HepG2 (cell line): ENCODE measurements around the gene PDK2. TPM values are rescaled to one million over a fixed set of nuclear protein-coding genes. Genes with fewer than 3 reads are reported as not detected.
A peak's percentile ranks its signal among the peaks of the same experiment; 100 is the strongest.

Source experiments
- ATAC-seq: fragments of 200-7000 bp; cut with Tn5 transposase; 3 replicates; pipeline ENCODE4 v1.9.1; 2020; ENCODE audit warnings: mild to moderate bottlenecking, moderate library complexity
- BruUV-seq: library from RNA; stranded (reverse); fragments of 400-500 nt; replicated peaks from 2 replicates; lab custom pipeline; 2021; lab: Mats Ljungman, UMichigan
- CTCF ChIA-PET: fragments of 300-600 bp; formaldehyde crosslinking; extraction: SDS; loops from one replicate; lab custom pipeline; 2021; ENCODE audit warnings: low total read pairs, inconsistent platforms, low intra/inter-chr PET ratio; lab: Yijun Ruan, JAX
- POLR2A ChIA-PET: fragments of 350-600 bp; sonication (Branson Sonifier 250); formaldehyde crosslinking; loops from one replicate; lab custom pipeline; 2020; ENCODE audit warnings: antibody characterized with exemption, inconsistent platforms; lab: Yijun Ruan, JAX
- DNase-seq: peaks from one replicate; pipeline ENCODE4 v3.0.0-alpha.2; 2015; ENCODE audit warnings: low spot score
- FAIRE-seq: peaks from 3 replicates; lab custom pipeline; 2011; peaks lifted over from hg19 to GRCh38; lab: Jason Lieb, UNC
- H2AFZ ChIP-seq: one replicate; pipeline ENCODE4 v1.6.1; 2011; ENCODE audit warnings: low read length, inconsistent platforms
- H3K27ac ChIP-seq: fragments of 300-600 bp; 3 replicates; pipeline ENCODE4 v1.8.0; 2011; ENCODE audit warnings: mixed run types, mild to moderate bottlenecking, mixed read lengths, low read length, inconsistent platforms; ENCODE audit not compliant: insufficient read depth; ENCODE audit errors: extremely low read length
- H3K27me3 ChIP-seq, 2 experiments: fragments of 200-600 bp in 1 of 2; 2 replicates in 1 of 2; 3 replicates in 1 of 2; pipeline versions ENCODE4 v1.6.0 to v1.8.0; 2011; ENCODE audit warnings: low read length in 2 of 2, mild to moderate bottlenecking in 2 of 2, moderate library complexity in 2 of 2, inconsistent platforms in 1 of 2; ENCODE audit not compliant: insufficient read depth in 2 of 2, control insufficient read depth in 1 of 2
- H3K36me3 ChIP-seq, 2 experiments: fragments of 200-600 bp in 1 of 2; replicated peaks in 1 of 2; 2 replicates in 1 of 2; 3 replicates in 1 of 2; pipeline versions ENCODE4 v1.5.1 to v1.8.0; 2011; ENCODE audit warnings: low read length in 2 of 2, inconsistent platforms in 1 of 2; ENCODE audit not compliant: insufficient read depth in 2 of 2, control insufficient read depth in 1 of 2
- H3K4me1 ChIP-seq: 2 replicates; pipeline ENCODE4 v1.5.1; 2012; ENCODE audit warnings: low read length, inconsistent platforms; ENCODE audit not compliant: insufficient read depth
- H3K4me2 ChIP-seq: 2 replicates; pipeline ENCODE4 v1.6.0; 2011; ENCODE audit warnings: low read depth, low read length, inconsistent platforms
- H3K4me3 ChIP-seq, 3 experiments: fragments of 200-600 bp in 1 of 3; sonication (generic), shearing (Covaris generic) in 1 of 3; replicated peaks in 1 of 3; 2 replicates each; pipeline ENCODE4 v1.5.1; 2011 to 2016; ENCODE audit warnings: low read length in 3 of 3, inconsistent platforms in 2 of 3, low read depth in 2 of 3, mild to moderate bottlenecking in 2 of 3, control low read depth in 1 of 3, mixed read lengths in 1 of 3; ENCODE audit not compliant: insufficient read depth in 1 of 3
- H3K79me2 ChIP-seq: one replicate; pipeline ENCODE4 v1.6.1; 2011; ENCODE audit warnings: low read length, inconsistent platforms; ENCODE audit not compliant: insufficient read depth
- H3K9ac ChIP-seq: 2 replicates; pipeline ENCODE4 v1.6.0; 2011; ENCODE audit warnings: mild to moderate bottlenecking, low read depth, low read length, inconsistent platforms; ENCODE audit not compliant: insufficient read depth
- H3K9me3 ChIP-seq: 2 replicates; pipeline ENCODE4 v1.5.1; 2012; ENCODE audit warnings: mild to moderate bottlenecking, low read length
- H4K20me1 ChIP-seq: 2 replicates; pipeline ENCODE4 v1.6.0; 2011; ENCODE audit warnings: inconsistent platforms, mild to moderate bottlenecking, low read length, moderate library complexity; ENCODE audit not compliant: insufficient read depth
- KLF6 ChIP-seq: IDR thresholded peaks from 2 replicates; pipeline ENCODE4 v1.8.0; 2016; ENCODE audit warnings: missing biosample characterization, missing genetic modification reagents
- MBNL3 ChIP-seq: fragments of 250-450 bp; sonication (Bioruptor Pico); conservative IDR thresholded peaks from 2 replicates; pipeline ENCODE4 v1.8.0; 2022; ENCODE audit warnings: mild to moderate bottlenecking, inconsistent platforms
- NR0B2 ChIP-seq: sonication (generic); formaldehyde crosslinking; IDR thresholded peaks from 2 replicates; pipeline ENCODE4 v1.4.0; 2020; ENCODE audit warnings: mild to moderate bottlenecking, missing genetic modification reagents
- SCMH1 ChIP-seq: sonication (generic); formaldehyde crosslinking; IDR thresholded peaks from 2 replicates; pipeline ENCODE4 v1.9.0; 2021; ENCODE audit warnings: missing genetic modification reagents, mild to moderate bottlenecking, borderline replicate concordance
- SIX4 ChIP-seq: sonication (generic); formaldehyde crosslinking; IDR thresholded peaks from 2 replicates; pipeline ENCODE4 v1.4.0; 2020; ENCODE audit warnings: missing genetic modification reagents
- YEATS2 ChIP-seq: sonication (generic); formaldehyde crosslinking; IDR thresholded peaks from 2 replicates; pipeline ENCODE4 v1.4.0; 2020; ENCODE audit warnings: missing genetic modification reagents, borderline replicate concordance
- ZNF496 ChIP-seq: sonication (generic); formaldehyde crosslinking; IDR thresholded peaks from 2 replicates; pipeline ENCODE4 v1.8.1; 2023; ENCODE audit warnings: mild to moderate bottlenecking, moderate library complexity, missing genetic modification reagents; ENCODE audit not compliant: insufficient replicate concordance
- ZNF746 ChIP-seq: sonication (generic); formaldehyde crosslinking; IDR thresholded peaks from 2 replicates; pipeline ENCODE4 v1.8.0; 2022; ENCODE audit warnings: mild to moderate bottlenecking, missing genetic modification reagents
- ZNF772 ChIP-seq: sonication (generic); formaldehyde crosslinking; IDR thresholded peaks from 2 replicates; pipeline ENCODE4 v1.5.0; 2020; ENCODE audit warnings: mild to moderate bottlenecking, missing genetic modification reagents
- WGBS: methylation state at CpG from one replicate; pipeline ENCODE4 v1.1.6; 2017; ENCODE audit warnings: low lambda C conversion rate; 5-methylcytosine and 5-hydroxymethylcytosine counted together
- in situ Hi-C: cut with HindIII; loops from 2 replicates; pipeline ENCODE4 v1.10.0; 2017; ENCODE audit warnings: low pct_unique_long_range_greater_than_20kb; ENCODE audit not compliant: extremely low pct_ligation_motif_present
- intact Hi-C: fragments of 100-400 bp; cut with micrococcal nuclease; formaldehyde crosslinking; loops from one replicate; pipeline ENCODE4 v1.10.0; 2022; ENCODE audit not compliant: unreplicated experiment
- polyA plus RNA-seq, 8 experiments: library from polyadenylated mRNA; depleted of rRNA in 3 of 8; stranded (reverse) in 7 of 8; unstranded in 1 of 8; fragments of >200 nt; fragmentation: Illumina TruSeq in 4 of 8; extraction: Trizol in 4 of 8; gene quantifications; 2 replicates each; pipeline versions ENCODE4 v1.2.1 to v1.2.3, GENCODE V29; 2011 to 2016; ENCODE audit warnings: low read depth in 4 of 8, missing spikeins in 1 of 8, mixed read lengths in 1 of 8; ENCODE audit not compliant: insufficient read depth in 1 of 8
- total RNA-seq, 5 experiments: library from RNA; depleted of rRNA; stranded (reverse); fragments of >200 nt; fragmentation: Illumina TruSeq; extraction: Trizol; gene quantifications; 2 replicates each; pipeline ENCODE4 v1.2.3, GENCODE V29; 2016; ENCODE audit warnings: low read depth in 1 of 5
- TF ChIP-seq, protein P1 (sequence below): sonication (generic); formaldehyde crosslinking; IDR thresholded peaks from 2 replicates; pipeline ENCODE4 v1.4.0; 2020; ENCODE audit warnings: missing genetic modification reagents
- TF ChIP-seq, protein P2 (sequence below): sonication (generic); formaldehyde crosslinking; IDR thresholded peaks from 2 replicates; pipeline ENCODE4 v1.5.1; 2020; ENCODE audit warnings: mild to moderate bottlenecking, missing genetic modification reagents, borderline replicate concordance

Gene PDK2
- total and polyA plus RNA-seq, 2 of the 13 experiments (the other 11 are each of a cell fraction or from before 2014, with no cell fraction given): 18.5 to 59.7 TPM

GRCh38 chr17:50057521-50057991 is 37.6 kb upstream of the PDK2 start:
- H3K79me2 ChIP-seq: no peaks in the 10 kb centered on the region
- ChIA-PET POLR2A (no interaction called here), CTCF (interaction anchor here (2.1 kb wide), 1 partner anchor 22 kb away, joined by 6 read pairs; no protein-coding TSS in a partner anchor)
- H3K4me1 ChIP-seq: peaks cover 45% of the 10 kb centered on the region
- no peaks in the 10 kb centered on the region for H3K36me3 ChIP-seq
- no peak for FAIRE-seq
- no peak overlapping the region for H3K27ac ChIP-seq
- ATAC-seq: no peak
- H3K9me3 ChIP-seq: no peaks in the 10 kb centered on the region
- H3K4me3 ChIP-seq: no peak overlapping the region
- BruUV-seq: no TSS peak
- H3K27me3 ChIP-seq: peaks cover 10 to 89% of the 10 kb centered on the region in 2 experiments
- intact Hi-C loops: loop anchor here (2.0 kb wide), 1 partner anchor 31 kb away; no protein-coding TSS in a partner anchor
- in situ Hi-C loops: no loop called here
- no peaks in the 10 kb centered on the region for H4K20me1 ChIP-seq
- H2AFZ ChIP-seq: no peak overlapping the region
- DNase-seq: no peak
- H3K4me2 ChIP-seq: no peak overlapping the region
- H3K9ac ChIP-seq: no peak overlapping the region
- TF ChIP-seq, protein P1, sequence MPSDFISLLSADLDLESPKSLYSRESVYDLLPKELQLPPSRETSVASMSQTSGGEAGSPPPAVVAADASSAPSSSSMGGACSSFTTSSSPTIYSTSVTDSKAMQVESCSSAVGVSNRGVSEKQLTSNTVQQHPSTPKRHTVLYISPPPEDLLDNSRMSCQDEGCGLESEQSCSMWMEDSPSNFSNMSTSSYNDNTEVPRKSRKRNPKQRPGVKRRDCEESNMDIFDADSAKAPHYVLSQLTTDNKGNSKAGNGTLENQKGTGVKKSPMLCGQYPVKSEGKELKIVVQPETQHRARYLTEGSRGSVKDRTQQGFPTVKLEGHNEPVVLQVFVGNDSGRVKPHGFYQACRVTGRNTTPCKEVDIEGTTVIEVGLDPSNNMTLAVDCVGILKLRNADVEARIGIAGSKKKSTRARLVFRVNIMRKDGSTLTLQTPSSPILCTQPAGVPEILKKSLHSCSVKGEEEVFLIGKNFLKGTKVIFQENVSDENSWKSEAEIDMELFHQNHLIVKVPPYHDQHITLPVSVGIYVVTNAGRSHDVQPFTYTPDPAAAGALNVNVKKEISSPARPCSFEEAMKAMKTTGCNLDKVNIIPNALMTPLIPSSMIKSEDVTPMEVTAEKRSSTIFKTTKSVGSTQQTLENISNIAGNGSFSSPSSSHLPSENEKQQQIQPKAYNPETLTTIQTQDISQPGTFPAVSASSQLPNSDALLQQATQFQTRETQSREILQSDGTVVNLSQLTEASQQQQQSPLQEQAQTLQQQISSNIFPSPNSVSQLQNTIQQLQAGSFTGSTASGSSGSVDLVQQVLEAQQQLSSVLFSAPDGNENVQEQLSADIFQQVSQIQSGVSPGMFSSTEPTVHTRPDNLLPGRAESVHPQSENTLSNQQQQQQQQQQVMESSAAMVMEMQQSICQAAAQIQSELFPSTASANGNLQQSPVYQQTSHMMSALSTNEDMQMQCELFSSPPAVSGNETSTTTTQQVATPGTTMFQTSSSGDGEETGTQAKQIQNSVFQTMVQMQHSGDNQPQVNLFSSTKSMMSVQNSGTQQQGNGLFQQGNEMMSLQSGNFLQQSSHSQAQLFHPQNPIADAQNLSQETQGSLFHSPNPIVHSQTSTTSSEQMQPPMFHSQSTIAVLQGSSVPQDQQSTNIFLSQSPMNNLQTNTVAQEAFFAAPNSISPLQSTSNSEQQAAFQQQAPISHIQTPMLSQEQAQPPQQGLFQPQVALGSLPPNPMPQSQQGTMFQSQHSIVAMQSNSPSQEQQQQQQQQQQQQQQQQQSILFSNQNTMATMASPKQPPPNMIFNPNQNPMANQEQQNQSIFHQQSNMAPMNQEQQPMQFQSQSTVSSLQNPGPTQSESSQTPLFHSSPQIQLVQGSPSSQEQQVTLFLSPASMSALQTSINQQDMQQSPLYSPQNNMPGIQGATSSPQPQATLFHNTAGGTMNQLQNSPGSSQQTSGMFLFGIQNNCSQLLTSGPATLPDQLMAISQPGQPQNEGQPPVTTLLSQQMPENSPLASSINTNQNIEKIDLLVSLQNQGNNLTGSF (CRISPR knock-in tag): no peak
- TF ChIP-seq NR0B2 (CRISPR knock-in tag): no peak
- TF ChIP-seq KLF6 (CRISPR knock-in tag): no peak
- no peak for TF ChIP-seq YEATS2 (CRISPR knock-in tag)
- TF ChIP-seq ZNF496 (CRISPR knock-in tag): no peak
- no peak for TF ChIP-seq MBNL3
- TF ChIP-seq SCMH1 (CRISPR knock-in tag): no peak
- 0 out of 2 replicates have a peak, but pooled peaks have one; percentile 36 for TF ChIP-seq ZNF746 (CRISPR knock-in tag)
- peak; percentile 37; the same call in 1 of the 2 replicates for TF ChIP-seq ZNF772
- TF ChIP-seq, protein P2, sequence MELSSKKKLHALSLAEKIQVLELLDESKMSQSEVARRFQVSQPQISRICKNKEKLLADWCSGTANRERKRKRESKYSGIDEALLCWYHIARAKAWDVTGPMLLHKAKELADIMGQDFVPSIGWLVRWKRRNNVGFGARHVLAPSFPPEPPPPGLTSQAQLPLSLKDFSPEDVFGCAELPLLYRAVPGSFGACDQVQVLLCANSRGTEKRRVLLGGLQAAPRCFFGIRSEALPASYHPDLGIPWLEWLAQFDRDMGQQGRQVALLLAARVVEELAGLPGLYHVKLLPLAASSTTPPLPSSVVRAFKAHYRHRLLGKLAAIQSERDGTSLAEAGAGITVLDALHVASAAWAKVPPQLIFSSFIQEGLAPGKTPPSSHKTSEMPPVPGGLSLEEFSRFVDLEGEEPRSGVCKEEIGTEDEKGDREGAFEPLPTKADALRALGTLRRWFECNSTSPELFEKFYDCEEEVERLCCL (CRISPR knock-in tag): no peak
- no peak for TF ChIP-seq SIX4
- 20% methylated on average over 9 of the region's 9 CpGs for WGBS
